GM19328 (cell line): ENCODE measurements around the gene NPAS3.

ENCODE experiments used
- ATAC-seq: cut with Tn5 transposase; IDR thresholded peaks from one replicate; pipeline ENCODE4 v1.9.1; 2021; ENCODE audit warnings: mild to moderate bottlenecking, moderate library complexity; ENCODE audit not compliant: unreplicated experiment

NPAS3 gene

GRCh38 chr14:33598582-33598981 is 659.9 kb downstream of the NPAS3 start:
- no peak for ATAC-seq

- ATAC-seq: no peak
Observed at GRCh38 chr14:33602396-33602795, 663.7 kb downstream of the NPAS3 start.

DNA sequence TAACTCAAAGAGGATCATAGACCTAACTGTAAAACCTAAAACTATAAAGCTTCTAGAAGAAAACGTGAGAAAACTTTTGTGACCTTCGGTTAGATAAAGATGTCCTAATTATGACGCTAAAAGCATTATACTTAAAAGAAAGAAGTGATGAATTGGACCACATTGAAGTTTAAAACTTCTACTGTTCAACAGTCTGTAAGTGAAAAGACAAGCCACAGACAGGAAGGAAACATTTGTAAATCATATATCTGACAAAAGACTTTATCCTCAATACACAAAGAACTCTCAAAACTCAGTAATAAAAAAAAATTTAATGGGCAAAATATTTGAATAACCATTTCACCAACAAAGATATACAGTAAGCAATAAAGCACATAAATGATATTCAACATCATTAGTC is 667.9 kb downstream of the NPAS3 start:
- ATAC-seq: no peak

- no peak for ATAC-seq
Observed at GRCh38 chr14:33609582-33609981, 670.9 kb downstream of the NPAS3 start.

- no peak for ATAC-seq
Observed at GRCh38 chr14:33610121-33610520, 671.4 kb downstream of the NPAS3 start.

DNA sequence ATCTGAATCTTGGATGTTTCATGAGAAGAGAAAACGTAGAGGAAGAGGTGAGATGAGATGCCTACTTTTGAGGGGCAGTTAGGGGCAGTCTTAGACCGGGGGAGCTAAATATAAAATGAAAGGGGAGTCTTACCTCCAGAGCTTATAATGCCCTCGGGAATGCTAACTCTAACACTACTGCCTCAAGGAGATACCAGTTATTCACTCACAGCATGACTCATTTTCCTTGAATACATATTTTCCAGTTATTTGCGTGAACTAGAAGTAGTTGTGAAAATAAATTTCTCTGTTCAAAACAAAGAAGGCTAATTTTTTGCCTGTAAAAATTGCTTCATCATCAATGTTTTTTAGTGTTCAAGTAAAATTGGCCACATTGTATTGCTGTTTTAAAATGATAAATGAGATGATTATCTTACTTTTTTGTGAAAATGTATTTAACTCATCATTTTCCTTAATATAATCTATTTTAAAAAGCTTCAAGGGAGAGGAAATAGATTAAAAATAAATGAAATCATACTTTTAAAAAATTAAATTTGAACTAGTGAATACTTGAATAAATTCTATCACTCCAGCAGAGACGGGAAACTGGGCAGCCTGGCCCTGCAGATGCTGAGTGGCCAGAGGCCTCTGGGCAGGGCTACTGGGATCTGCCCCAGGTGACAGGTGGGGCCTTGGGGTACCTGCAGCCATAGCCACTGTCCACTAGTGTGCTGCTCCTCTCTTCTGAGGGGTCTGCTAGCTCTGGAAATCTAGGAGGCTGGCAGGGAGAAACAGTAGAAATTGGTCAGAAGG is 672.9 kb downstream of the NPAS3 start:
- no peak for ATAC-seq

GRCh38 chr14:33612197-33612505 is 673.5 kb downstream of the NPAS3 start:
- no peak for ATAC-seq

GRCh38 chr14:33617154-33617553 is 678.5 kb downstream of the NPAS3 start:
- no peak for ATAC-seq

- no peak for ATAC-seq
Observed at GRCh38 chr14:33618361-33619105, 679.9 kb downstream of the NPAS3 start.

GRCh38 chr14:33622496-33622895 is 683.8 kb downstream of the NPAS3 start:
- ATAC-seq: no peak

- ATAC-seq: no peak
Observed at GRCh38 chr14:33629792-33630191, 691.1 kb downstream of the NPAS3 start.

DNA sequence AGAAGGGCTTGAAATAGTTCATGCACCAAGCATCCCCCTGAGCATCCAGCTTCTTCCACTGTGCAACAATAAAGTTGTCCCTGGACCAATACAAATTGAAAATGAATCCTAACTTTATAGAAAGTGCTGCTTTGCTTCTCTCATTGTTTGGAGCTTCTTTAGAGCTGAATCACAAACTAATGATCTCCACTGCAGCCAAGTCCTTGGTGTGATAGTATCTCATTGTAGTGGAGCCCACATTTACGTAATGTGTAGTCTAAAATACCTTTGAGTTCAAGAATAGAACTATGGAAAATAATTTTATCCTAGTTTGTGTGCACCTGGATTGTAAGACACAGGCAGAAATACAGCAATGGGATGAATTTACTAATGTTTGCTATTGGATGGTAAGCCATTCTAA is 692.3 kb downstream of the NPAS3 start:
- no peak for ATAC-seq

- no peak for ATAC-seq
Observed at GRCh38 chr14:33631441-33631840, 692.8 kb downstream of the NPAS3 start.

DNA sequence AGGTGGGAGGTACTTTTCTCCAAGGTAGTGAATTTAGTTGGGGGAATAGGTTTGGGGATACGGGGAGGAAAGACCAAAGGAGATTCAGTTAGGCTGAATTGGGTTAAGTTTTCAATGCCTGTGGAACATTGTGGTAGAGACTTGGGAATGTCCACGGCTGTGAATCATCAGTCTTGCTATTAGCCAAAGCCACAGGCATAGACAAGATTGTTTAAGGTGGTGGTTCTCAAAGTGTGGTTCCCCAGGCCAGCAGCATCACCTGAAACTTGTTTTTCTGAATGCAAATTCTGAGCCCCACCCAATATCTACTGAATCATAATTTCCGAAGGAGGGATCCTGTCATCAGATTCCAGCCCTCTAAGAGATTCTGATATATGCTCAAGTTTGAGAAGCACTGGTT is 696.0 kb downstream of the NPAS3 start:
- ATAC-seq: no peak

DNA sequence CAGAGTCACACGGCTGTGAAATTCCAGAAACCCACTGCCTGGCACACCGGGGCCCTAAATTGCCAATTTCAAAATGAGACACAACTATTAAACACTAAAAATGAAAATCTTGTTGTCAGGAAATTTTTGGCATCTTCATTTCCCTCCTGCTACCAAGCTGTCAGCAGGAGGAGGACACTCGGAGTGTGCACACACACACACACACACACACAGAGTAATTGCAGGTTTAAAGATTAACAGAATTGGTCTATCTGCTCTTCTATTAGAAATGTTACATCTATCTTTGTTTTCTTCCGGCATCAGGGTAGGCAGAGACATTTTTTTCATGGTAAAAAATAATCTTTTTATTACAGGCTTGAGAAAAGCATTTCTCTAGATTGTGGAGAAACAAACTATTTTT is 698.0 kb downstream of the NPAS3 start:
- ATAC-seq: no peak

- ATAC-seq: no peak
Observed at GRCh38 chr14:33642080-33642479, 703.4 kb downstream of the NPAS3 start.

DNA sequence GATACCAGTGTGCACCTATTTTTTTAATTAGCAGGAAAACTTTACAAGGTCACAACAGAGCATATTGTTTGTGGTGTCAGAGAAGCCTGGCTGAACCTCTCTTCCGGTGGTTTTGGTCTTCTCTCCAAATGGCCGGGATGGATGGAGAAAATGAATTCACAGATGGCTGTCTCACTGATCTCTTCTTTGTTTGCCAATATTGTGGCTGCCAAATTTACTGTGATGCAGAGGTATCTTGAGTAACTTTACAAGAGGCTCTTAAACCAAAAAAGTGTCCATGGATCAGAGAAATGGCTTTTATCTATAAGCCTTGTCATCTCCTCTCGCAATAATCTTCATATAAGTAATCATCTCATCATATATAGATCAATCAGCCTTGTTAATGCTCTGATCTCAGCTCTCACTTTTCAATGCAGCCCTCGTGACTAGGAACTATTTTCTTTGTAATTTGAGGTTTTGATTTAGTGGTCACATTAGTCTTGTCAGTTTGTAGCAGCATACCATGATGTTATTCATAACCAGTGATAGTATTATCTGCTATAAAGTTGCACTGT is 704.1 kb downstream of the NPAS3 start:
- no peak for ATAC-seq

DNA sequence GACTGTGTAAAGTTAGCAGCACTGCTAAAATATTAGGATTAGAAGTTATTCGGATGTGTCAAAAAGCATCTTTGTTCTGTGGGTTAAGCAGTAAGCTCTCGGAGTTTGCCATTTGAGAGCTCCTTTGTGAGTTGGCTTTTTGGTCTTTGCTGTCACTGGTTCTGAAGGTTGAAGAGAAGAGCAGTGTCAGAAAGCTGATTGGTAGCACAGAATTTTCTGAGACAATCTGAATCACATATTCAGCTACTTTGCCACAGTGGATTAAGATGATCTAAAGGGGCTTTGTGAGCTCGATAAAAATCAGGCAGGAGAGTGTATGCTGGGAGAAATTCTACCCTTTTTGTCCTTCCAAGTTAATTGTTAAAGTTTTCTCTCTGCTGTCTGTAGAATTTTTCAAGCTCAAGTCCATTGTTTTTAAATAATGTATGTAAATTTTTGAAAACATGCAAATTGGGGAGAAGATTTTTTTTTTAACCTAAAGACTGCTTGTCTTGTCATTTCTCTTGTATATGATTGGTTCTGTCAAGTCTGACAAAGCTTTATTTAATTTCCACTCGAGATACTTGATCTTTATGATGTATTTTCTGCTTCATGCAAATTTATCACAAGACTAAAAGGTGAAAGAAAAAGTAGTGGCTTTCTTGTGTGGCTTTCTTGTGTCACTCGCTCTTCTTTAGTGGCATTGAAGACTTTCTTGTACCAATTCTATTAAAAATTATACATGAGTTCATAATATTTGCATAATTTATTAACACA is 704.9 kb downstream of the NPAS3 start:
- no peak for ATAC-seq

- no peak for ATAC-seq
Observed at GRCh38 chr14:33646692-33647260, 708.1 kb downstream of the NPAS3 start.

- ATAC-seq: no peak
Observed at GRCh38 chr14:33647385-33647786, 708.7 kb downstream of the NPAS3 start.

GRCh38 chr14:33650430-33650829 is 711.8 kb downstream of the NPAS3 start:
- ATAC-seq: no peak
